Middle frontal gyrus (tissue), 1 donor: ENCODE measurements around the gene DENND5A.

Experiments used
- DNase-seq: peaks from one replicate; pipeline ENCODE4 v3.0.0-alpha.2; 2015; ENCODE audit warnings: low spot score; ENCODE audit errors: extremely low spot score

Gene DENND5A

DNA sequence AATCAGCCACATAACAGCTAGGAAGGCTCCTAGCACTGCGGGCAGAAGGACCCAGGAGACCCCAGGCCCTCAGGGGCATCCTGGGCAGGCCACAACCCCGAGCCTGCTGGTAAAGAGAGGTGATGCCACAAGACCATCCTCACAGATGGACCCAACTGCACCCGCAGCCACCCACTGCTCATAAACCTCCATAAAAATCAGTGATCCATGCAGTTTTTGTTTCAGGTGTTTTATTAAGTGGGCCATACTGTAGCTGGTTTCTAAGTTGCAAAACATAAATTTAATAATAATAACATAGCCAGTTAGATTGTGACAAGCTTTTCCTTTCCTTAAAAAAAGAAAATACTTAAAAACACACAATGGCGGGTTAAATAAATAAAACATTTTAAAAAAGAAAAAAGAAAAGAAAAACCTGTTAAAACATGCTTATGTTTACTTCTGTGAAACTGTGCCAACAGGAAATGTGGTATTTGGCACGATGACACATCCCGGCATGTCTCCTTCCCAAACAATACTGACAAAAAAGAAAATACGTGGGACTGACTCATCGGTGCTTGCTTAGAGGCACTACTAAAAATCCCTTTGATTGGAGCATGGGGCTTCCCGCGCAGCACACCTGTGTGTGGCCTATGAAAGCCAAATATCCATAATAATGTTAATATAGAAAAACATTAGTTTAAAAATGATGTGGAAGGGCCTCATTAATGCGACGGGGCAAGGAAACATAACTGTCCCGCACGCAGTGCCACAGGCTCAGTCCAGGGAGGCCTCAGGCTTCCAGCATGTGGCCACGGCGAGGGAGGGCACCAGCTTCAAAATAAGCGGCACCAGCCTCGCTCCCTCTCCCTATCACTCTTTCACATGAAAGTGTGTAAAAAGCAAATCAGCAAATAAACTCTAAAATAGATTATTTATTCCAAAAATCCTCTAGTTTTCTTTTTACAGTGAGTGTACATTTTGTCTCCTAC, 126.3 kb downstream of the DENND5A start:
- DNase-seq = no peak

DNA sequence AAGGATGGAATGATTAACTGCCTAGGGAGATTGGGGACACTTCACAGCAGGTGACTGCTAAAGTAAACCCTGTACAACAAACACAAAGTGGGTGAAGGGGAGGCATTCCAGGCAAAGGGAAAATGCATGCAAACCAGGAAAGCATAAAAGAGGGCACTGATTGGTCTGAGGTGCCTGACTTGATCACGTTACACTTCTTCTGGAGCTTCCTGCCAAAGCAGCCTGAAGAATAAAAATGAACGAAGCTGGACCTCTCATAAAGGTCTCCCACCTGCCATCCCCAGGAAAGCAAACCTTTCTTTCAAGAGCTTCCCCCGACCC, 127.1 kb downstream of the DENND5A start:
- no peak for DNase-seq

DNA sequence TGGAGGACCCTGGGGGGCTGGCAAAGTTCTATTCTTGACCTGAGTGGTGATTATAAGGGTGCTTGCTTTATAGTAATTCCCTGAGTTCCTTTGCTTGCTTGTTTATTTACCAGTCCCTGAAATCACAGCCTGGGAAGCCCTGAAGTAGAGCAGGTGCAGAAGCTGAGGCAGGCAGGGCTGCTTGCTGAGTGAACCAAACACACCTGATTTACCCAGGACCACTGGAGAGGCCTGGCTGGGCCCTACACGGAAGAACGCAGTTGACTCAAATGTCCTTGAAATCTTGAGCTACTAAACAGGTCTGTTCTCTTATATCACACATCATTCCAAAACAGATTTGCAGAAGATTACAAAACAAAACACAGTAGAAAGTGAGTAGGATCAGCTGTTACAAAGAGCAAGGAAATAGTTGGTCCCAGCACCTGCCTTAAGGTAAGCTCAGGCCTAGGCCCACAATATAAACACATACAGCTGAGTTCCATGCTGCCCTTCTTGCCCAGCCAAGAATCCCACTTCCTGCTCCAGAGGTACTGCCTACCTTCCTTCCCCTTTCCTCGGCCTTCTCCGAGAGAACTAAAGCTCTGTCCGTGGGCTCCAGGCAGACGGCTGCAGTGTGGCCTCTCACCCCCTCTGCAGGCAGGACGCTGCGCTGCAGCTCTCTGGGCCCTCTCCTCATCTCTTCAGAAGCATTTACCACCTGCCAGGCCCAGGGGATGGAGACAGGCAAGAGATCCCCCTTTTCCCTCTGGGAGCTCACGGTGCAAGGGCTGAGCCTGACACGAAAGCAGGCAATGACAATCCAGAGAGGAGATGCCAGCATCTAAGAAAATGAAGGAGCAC, 127.6 kb downstream of the DENND5A start:
- DNase-seq = peak; percentile 66

DNA sequence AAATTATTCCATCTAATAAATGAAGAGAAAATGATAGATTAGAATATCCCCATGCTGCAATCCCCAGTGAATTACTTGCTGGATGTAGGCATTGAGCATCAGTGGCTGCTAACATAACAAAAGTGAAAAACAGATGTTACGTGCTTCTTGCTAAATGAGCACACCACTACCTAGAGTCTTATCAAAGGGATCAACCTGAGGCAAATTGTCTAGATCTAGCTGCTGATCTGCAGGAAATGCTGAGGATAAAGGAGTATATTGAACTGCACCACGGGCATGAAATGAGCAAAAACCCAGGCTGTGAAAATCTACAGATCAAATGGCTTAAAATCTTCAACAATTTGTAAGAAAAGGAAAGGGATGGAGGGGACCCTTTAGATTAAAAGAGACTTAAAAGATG, 128.4 kb downstream of the DENND5A start:
- DNase-seq = no peak

DNA sequence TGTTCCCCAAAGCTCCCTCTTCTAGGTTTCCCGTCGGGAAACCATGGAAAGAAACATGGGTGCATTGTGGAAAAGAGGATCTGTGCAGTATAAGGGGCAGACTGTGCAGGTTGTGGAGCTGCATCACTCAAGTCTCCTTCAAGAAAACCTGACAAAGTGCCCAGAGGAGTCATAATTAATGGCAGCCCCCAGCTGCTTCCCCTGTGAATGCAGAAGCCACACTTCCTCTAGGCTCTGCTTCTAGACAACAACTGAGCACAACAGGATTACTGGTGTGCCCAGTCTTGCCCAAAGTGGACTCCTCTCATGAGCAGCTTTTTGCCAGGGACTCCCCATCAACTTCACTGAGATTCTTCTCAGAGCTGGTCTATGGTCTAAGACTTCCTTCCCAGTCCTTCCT, 131.2 kb downstream of the DENND5A start:
- DNase-seq = no peak

DNA sequence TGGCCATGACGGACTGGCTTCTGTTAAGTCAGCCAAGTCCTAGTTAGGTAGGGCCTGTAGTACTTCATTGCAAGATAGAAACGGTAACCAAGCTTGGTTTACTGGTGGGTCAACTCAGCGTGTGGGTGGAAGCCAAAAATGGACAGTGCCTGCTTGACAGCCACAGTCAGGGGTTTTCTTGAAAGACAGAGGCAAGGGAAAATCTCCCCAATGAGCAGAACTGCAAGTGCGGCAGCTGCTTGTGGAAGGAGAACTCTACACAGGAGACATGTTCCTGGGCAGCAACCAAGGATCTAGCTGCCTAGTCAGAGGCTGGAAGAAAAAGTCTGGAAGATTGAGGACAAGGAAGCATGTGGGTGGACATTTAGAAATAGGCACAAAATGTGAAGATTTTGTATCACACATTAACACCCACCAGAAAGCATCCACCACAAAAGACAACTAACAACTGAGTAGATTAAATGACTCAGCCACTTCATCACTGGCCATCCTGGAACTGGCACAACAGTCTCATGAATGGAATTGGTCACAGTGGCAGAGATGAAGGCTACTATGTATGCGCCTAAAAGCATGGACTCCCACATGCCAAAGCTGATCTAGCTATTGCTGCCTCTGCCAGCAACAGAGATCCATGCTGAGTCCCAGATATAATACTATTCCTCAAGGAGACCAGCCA, 132.8 kb downstream of the DENND5A start:
- DNase-seq = peak; percentile 63

DNA sequence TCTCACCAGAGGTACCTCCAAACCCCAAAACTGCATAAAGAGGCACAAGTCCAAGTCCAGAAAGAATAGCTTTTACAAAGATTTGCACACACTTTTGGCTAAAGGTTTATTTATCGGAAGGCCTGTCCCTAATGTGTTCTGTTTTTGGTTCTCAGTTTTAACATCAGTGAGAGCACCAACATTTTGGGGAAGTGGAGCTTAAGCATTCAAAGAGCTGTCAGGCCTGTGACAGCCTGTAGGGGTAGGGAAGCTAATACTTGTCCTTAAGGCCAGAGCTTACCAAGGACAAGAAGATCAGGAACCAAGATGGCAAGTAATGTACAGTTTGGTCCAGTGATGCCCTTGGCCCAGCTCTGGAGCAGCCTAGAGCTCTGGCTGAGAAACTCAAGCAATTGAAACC, 134.9 kb downstream of the DENND5A start:
- no peak for DNase-seq

DNA sequence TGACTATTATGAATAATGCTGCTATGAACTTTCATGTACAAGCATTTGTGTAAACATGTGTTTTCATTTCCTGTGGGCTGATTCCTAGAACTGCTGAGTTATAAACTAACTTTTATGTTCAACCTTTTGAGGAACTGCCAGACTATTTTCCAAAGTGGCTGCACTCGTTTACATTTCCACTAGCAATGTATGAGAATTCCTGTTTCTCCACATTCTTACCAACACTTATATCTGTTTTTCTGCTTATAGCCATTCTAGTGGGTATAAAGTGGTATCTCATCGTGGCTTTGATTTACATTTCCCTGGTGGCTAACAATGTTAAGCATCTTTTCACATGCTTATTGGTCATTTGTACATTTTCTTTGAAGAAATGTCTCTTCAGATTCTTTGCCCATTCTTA, 138.5 kb downstream of the DENND5A start:
- DNase-seq = no peak

DNA sequence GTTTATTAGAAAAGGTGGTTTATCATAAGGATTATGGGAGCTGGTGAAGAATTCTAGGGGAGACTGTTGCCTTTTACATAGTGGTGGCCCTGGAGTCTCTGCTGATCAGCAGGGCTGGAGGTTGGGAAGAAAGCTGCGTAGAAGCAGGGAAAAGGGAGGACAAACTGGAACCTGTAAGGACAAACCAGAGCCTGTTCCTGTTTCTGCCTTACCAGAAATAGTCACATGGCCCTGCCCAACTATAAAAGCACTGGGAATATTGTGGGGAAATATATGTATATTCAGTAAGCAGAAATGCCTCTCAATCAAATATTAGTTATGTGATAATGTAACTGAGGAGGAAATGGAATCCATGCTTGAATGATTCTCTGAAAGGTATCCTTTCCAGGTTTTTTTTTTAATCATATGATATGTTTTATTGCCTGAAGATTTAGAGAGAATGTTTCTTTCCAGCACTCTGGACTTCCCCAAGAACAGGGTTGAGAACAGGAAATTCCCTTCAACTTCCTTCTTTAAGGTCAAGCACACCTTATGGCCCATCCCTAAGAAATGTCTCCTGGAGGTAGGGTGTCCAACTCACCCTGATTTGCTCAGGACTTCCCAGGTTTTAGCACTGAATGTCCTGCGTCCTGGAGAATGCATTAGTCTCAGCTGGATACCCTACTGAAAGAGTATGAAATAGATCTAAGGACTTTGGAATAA, 139.8 kb downstream of the DENND5A start:
- no peak for DNase-seq

DNA sequence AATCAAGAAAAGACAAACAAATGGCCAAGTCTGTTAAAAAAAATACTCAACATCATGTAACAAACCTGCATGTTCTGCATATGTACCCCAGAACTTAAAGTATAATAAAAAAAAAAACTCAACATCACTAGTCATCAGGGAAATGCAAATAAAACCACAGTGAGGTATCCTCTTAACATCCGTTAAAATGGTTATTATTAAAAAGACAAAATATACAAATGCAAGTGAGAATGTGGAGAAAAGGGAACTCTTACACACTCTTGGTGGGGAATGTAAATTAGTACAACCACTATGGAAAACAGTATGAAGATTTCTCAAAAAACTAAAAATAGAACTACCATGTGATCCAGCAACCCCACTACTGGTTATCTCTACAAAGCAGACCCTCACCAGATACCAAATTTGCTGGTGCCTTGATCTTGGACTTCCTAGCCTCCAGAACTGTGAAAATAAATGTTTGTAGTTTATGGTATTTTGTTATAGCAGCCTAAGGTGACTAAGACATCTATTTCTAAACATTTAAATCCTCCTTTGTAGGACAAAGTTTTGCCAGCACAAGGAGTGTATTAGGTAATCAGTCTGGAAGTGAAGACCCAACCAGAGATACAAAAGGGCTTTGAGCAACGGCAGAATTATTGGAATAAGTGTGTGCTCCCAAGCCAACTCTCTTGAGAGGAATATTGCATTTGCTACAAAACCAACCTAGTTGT, 141.4 kb downstream of the DENND5A start:
- no peak for DNase-seq

DNA sequence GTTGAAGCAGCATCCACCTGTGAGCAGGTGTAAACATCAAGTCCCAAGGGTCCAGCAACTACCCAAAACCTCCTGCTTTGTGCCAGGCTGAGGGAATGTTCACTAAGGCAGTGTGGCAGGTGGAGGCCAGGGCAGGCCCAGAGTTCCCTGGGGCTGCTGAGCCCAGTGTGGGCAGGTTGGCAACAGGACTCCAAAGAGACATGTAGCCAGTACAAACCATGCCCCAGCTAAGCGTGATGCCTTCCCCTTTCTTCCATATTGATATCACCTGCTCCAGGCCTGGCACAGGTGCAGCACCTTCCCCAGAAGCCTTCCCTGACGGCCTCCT, 143.7 kb downstream of the DENND5A start:
- no peak for DNase-seq

DNA sequence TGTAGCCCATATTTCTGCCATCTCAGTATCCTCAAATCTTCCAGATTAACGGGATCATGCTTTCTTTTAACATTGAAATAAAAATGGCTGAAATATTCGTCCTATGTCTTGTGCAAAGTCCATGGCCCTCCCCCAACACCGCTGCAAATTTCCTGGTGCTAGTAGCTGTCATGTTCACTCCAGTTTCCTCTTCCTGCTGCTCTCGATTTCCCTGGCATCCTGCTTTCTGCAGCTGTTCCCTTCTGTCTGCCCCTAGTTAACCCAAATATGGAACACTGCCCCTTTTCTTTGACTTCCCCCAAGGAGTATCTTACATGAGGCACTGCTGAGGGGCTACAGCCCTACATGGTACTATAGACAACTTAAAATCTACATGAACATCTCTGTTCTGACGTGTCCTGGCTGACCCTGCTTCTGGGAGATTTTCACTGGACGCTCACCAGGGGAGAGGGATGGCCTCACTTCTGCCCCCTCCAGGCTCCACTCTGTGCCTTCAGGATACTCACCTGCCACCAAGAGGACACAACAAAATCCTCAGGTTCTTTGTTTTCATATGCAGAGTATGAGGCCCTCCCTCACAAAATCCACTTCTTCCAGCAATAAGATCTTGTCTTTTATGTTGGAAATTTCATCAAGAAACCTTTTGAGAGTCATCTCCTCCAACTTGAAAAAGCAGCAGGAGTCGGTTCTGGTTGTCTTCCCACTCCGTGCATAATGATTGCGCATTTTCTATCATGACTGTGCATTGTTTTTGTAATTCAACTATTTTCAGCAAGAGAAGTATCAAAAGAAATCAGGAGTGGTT, 144.3 kb downstream of the DENND5A start:
- DNase-seq = no peak

DNA sequence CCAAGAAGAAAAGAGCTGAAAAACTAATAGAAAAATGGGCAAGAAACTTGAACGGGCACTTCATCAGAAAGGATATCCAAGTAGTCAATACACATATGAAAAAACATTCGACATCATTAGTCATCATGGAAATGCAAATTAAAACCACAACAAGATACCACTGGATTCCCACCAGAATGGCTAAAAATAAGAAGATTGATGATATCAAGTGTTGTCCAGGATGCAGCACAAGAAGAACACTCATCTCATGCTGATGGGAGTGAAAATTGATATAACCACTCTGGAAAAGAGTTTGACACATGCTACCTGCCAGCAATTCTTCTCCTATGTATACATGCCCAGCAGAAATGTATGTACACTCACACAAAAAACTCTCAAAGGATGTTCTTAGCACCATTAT, 146.9 kb downstream of the DENND5A start:
- DNase-seq = no peak

DNA sequence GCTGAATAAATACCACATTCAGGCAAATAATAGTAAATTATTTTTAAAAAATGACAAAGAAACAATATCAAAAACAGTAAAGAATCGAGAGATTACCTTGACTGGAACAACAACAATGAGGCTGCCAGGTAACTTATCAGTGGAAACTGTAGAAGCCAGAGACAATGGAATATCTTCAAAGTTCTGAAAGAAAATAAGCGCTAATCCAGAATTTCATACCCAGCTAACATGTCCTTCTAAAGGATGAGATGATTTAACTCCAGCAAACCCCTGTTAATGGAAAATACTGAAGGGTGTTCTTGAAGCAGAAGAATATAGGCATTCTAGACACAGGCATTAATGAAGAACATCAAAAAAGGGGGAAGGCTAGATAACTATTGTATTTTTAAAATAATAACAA, 153.1 kb downstream of the DENND5A start:
- DNase-seq = no peak

DNA sequence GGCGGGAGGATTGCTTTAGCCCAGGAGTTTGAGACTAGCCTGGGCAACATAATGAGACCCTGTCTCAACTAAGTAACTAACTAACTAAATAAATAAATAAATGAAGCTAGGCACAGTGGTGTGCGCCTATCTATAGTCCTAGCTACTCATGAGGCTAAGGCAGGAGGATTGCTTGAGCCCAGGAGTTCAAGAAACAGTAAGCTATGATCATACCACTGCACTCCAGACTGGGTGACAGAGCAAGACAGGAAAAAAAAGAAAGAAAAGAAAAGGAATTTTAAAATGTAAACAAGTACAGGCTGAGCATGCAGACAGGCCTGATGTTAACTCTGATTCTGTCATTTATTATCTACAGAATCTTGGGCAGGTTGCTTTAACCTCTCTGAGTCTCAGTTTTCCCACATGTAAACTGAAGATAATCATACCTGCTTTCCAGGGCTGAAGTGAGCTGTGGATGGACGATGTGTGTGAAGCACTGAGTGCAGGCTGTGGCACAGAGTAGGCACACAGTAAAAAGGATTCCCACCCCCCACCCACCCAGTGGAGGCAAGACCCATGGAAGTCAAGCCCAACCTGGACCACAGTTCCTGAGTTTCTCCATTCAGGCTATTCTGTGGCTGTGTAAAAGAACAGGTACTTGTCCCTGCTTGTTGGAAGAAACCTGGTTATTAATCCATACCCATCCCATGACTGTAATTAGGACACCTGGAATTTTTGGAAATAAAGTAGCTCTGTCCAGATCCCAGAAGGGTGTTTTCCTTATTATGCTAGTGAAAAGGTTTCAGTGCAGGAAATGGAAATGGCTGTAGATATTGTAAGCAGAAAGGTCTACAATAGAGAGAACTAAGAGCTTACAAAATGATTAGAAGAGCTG, 155.1 kb downstream of the DENND5A start:
- DNase-seq = no peak

DNA sequence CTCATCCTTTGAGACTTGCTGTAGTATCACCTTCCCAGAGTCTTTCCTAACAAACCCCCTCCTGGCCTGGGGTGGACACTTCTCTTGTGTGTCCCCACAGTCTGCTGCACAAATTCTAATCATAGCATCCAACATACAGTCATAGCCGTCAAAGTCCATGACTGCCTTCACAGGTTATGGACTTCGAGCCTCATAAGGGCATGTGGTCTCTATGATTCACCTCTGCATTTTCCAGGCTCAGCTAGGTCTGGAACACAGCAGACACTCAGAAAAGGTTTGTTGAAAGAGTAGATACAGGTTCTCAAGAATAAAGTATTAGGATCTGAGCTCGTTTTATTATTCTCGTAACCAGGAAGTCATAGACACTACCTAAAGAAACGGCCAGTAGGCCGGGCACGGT, 160.6 kb downstream of the DENND5A start:
- DNase-seq = no peak

DNA sequence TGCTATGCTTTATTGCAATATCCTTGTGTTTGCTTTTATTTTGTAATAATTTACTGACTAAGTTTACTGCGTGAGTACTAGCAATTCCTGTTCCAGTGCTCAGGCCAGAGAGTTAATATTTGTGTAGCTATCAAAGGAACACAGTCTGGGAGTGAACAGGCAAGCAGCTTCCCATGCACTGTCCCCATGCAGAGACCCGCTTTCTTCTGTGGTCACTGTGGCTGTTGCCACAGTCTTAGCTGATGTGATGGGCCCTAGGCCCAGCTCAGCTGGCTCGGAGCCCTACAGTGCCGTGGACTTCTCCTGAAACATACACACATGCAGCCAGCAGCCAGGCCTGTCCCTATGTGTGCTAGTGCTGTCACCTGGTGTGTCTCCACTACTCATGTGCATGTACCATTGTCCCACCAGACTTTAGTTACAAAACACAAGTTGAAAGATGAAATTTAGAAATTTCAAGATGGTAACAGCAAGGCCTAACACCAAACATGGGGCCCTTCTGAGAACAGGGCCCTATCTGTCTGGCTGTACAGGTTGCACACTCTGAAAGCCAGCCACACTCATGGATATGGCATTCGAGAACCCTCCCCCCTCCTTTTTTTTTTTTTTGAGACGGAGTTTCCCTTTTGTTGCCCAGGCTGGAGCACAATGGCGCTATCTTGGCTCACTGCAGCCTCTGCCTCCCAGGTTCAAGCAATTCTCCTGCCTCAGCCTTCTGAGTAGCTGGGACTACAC, 161.4 kb downstream of the DENND5A start:
- DNase-seq = no peak

DNA sequence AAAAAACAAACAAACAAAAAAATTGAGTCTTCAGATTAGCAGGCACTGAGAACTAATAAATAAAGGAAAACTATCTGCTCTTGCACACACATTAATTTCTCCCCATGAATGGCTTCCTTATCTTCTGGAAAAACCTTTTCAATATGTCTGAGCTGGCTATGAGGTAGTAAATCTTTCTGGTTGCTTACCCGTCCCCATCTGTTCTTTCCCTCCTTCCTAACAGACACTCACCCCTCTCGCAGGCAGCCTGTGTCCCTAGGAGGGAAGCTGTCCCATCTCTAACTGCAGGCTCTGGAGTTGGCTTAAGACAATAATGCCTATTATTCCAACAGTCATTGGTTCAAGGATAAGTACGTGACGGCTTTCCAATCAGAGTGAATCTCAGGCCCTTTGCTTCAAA, 165.5 kb downstream of the DENND5A start:
- DNase-seq = no peak
